Osteocyte (in vitro differentiated cells): Measurements from ENCODE around the gene LFNG. TPM values are rescaled to one million over a fixed set of nuclear protein-coding genes. Genes with fewer than 3 reads are reported as not detected.

Source experiments
- DNase-seq: peaks from one replicate; pipeline ENCODE4 v3.0.0; 2021; ENCODE audit warnings: mixed read lengths; ENCODE audit not compliant: unreplicated experiment; ENCODE audit errors: extremely low spot score
- H3K27ac Mint-ChIP-seq: one replicate; pipeline ENCODE4 v1.8.0; 2021; ENCODE audit warnings: mild to moderate bottlenecking, mixed read lengths; ENCODE audit not compliant: unreplicated experiment
- H3K27me3 Mint-ChIP-seq: one replicate; pipeline ENCODE4 v1.8.0; 2021; ENCODE audit warnings: mixed read lengths; ENCODE audit not compliant: unreplicated experiment
- H3K36me3 Mint-ChIP-seq: one replicate; pipeline ENCODE4 v1.8.0; 2021; ENCODE audit warnings: mixed read lengths; ENCODE audit not compliant: unreplicated experiment
- H3K4me1 Mint-ChIP-seq: one replicate; pipeline ENCODE4 v1.8.0; 2021; ENCODE audit warnings: mixed read lengths; ENCODE audit not compliant: unreplicated experiment
- H3K4me3 Mint-ChIP-seq: one replicate; pipeline ENCODE4 v1.8.0; 2021; ENCODE audit warnings: mild to moderate bottlenecking, moderate library complexity, mixed read lengths; ENCODE audit not compliant: unreplicated experiment
- H3K9me3 Mint-ChIP-seq: one replicate; pipeline ENCODE4 v1.8.0; 2021; ENCODE audit warnings: mixed read lengths; ENCODE audit not compliant: unreplicated experiment
- total RNA-seq: library from RNA; stranded (reverse); gene quantifications from 2 replicates; pipeline ENCODE4 v1.2.1, GENCODE V29; 2021
- TF ChIP-seq, protein P1 (sequence below): fragments of 200-600 bp; sonication (generic); IDR thresholded peaks from 2 replicates; pipeline ENCODE4 v1.5.0; 2021; ENCODE audit warnings: antibody characterized with exemption, mild to moderate bottlenecking, moderate library complexity

Gene LFNG
- total RNA-seq, 1 donor from 2014 or later, result 23.3 TPM

DNA sequence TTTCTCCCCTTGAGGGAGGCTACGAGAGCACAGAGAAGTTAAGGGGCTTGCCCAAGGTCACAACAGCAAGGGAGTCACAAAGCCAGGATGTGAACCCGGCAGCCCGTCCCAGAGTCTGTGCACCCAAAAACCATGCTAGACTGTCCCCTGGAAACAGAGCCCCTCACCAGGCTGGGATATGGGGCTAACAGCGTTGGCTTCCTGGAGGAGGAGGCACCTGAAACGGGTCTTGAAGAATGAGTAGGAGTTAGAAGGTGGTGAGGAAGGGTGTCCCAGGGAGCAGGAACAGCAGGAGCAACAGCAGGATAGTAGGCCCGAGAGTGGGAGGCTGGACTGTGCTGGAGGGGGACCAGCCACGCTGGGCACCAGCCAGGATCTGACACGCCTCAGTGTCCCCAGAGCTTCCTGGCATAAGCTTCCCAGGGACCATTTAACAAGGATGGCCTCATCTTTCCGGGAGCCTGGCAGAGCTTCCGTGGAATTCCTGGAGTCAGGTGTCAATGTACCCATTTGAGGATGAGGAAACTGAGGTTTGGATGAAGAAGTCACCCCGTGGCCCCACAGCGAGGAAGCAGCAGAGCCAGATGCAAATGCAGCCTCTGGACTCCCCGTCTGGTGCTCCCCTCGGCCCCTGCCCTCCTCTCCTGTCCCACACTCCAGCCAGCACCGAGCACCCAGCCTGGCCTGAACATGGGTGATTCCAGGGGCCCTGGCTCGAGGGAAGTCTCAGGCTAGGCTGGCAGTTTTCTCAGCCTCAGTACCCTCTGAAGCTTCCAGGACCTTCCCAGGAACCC is 40.1 kb upstream of the LFNG start:
- H3K4me1 Mint-ChIP-seq, result peaks cover 24% of the 10 kb centered on the region
- DNase-seq, result no peak
- H3K27ac Mint-ChIP-seq, result no peak overlapping the region
- no peaks in the 10 kb centered on the region for H3K27me3 Mint-ChIP-seq
- TF ChIP-seq, protein P1, sequence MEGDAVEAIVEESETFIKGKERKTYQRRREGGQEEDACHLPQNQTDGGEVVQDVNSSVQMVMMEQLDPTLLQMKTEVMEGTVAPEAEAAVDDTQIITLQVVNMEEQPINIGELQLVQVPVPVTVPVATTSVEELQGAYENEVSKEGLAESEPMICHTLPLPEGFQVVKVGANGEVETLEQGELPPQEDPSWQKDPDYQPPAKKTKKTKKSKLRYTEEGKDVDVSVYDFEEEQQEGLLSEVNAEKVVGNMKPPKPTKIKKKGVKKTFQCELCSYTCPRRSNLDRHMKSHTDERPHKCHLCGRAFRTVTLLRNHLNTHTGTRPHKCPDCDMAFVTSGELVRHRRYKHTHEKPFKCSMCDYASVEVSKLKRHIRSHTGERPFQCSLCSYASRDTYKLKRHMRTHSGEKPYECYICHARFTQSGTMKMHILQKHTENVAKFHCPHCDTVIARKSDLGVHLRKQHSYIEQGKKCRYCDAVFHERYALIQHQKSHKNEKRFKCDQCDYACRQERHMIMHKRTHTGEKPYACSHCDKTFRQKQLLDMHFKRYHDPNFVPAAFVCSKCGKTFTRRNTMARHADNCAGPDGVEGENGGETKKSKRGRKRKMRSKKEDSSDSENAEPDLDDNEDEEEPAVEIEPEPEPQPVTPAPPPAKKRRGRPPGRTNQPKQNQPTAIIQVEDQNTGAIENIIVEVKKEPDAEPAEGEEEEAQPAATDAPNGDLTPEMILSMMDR, result no peak
- no peaks in the 10 kb centered on the region for H3K9me3 Mint-ChIP-seq
- no peak overlapping the region for H3K4me3 Mint-ChIP-seq
- no peaks in the 10 kb centered on the region for H3K36me3 Mint-ChIP-seq

DNA sequence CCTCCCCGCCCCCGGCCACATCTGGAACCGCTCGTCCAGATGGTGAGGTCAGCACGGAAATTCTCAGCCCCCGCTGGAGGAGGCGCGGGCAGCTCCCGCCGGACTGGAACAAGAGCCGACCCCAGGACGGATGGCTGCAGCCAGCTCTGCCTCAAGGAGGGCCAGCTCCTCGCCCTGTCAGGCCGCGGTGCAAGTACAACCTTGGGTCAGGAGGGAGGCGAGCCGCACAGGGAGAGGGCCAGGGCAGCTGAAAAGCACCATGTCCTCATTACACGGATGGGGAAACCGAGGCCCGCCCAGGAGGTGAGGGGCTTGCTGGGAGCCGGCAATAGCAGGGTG is 39.5 kb upstream of the LFNG start:
- TF ChIP-seq, protein P1, result no peak
- H3K27ac Mint-ChIP-seq, result no peak overlapping the region
- DNase-seq, result no peak
- H3K4me3 Mint-ChIP-seq, result no peak overlapping the region
- no peaks in the 10 kb centered on the region for H3K36me3 Mint-ChIP-seq
- peaks cover 24% of the 10 kb centered on the region for H3K4me1 Mint-ChIP-seq
- H3K27me3 Mint-ChIP-seq, result no peaks in the 10 kb centered on the region
- H3K9me3 Mint-ChIP-seq, result no peaks in the 10 kb centered on the region

DNA sequence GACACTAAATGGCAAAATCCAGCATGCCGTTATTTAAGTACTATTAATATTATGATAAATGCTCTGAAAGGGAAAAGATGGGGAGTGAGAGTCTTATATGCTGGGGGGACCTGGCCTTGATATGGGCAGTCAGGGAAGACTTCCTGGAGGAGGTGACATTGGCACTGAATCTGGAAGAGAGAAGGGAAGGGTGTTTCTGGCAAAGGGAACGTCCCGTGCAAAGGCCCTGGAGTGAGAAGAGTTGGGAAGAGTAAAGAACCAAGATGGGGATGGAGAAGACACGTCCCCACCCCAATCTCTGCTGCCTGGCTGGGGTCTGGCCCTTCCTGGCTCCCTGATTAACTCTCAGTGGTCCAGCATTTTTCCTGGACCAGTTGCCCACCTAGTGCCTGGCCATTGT is 38.4 kb upstream of the LFNG start:
- no peak for DNase-seq
- H3K4me3 Mint-ChIP-seq, result no peak overlapping the region
- no peaks in the 10 kb centered on the region for H3K27me3 Mint-ChIP-seq
- TF ChIP-seq, protein P1, result no peak
- no peaks in the 10 kb centered on the region for H3K36me3 Mint-ChIP-seq
- H3K9me3 Mint-ChIP-seq, result no peaks in the 10 kb centered on the region
- H3K4me1 Mint-ChIP-seq, result peaks cover 24% of the 10 kb centered on the region
- H3K27ac Mint-ChIP-seq, result no peak overlapping the region

DNA sequence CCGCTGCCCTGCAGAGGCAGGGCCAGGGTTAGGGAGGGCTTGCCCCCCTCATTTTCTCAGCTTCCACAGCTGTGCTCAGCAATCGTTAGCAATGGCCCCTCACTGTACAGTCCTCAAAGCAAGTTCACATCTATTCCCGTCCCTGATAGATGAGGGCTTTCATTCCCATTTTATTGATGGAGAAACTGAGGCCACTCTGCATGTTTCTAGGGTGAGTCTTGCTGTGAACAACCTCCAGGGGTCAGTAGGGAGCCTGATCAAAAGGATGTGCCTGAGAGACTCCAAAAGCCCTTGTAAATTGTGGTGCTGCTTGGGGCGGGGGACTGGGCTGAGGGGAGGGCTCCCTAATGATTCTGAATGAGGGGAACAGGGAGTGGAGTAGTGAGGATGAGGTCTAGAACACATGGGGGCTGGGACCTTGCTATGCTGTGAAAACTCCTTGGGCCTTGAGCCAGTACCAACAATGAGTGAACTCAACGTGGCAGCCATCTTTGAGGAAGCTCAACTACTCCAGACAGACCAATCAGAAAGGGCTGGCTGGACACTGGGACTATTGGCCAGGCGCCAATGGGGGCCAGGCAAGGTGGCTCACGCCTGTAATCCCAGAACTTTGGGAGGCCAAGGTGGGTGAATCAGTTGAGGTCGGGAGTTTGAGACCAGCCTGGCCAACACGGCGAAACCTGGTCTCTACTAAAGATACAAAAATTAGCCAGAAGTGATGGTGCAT is 36.7 kb upstream of the LFNG start:
- Mint-ChIP-seq H3K27ac (no peak overlapping the region), H3K4me1 (peaks cover 33% of the 10 kb centered on the region), H3K27me3 (no peaks in the 10 kb centered on the region), H3K36me3 (no peaks in the 10 kb centered on the region), H3K4me3 (no peak overlapping the region), H3K9me3 (no peaks in the 10 kb centered on the region)
- TF ChIP-seq, protein P1, result no peak
- no peak for DNase-seq

DNA sequence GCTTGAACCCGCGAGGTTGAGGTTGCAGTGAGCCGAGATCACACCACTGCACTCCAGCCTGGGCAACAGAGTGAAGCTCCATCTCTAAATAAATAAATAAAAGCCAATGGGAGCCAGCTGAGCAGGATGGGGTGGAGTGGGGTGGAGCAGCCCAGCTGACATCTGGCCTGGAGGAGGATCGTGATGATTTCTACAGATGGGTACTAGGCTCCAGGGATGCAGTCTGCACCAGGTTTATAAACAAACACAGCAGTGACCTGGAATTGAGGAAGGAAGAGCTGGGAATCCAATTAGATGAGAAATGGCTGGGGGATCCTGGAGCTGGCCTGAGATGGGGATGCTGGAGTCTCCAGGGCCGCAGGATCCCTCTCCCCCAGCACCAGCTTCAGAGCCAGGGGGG is 36.1 kb upstream of the LFNG start:
- Mint-ChIP-seq H3K27ac (no peak overlapping the region), H3K4me3 (no peak overlapping the region), H3K9me3 (no peaks in the 10 kb centered on the region), H3K27me3 (no peaks in the 10 kb centered on the region), H3K4me1 (peaks cover 36% of the 10 kb centered on the region), H3K36me3 (no peaks in the 10 kb centered on the region)
- TF ChIP-seq, protein P1, result no peak
- no peak for DNase-seq
